HepG2 (cell line): ENCODE results near the gene ETDC.

Source experiments
- ASH2L ChIP-seq: fragments of 300-600, 200-600 bp; sonication (generic); IDR thresholded peaks from 2 replicates; pipeline ENCODE4 v1.7.0; 2017; ENCODE audit warnings: low read depth, mild to moderate bottlenecking, moderate library complexity, mixed read lengths, low read length; ENCODE audit not compliant: insufficient read length
- PHF20 ChIP-seq: sonication (generic); formaldehyde crosslinking; IDR thresholded peaks from 2 replicates; pipeline ENCODE4 v1.5.0; 2020; ENCODE audit warnings: mild to moderate bottlenecking, missing genetic modification reagents
- TF ChIP-seq, protein P1 (sequence below): sonication (generic); formaldehyde crosslinking; IDR thresholded peaks from 2 replicates; pipeline ENCODE4 v1.4.0; 2020; ENCODE audit warnings: mild to moderate bottlenecking, missing genetic modification reagents, borderline replicate concordance
- TF ChIP-seq, protein P2 (sequence below): sonication (generic); formaldehyde crosslinking; conservative IDR thresholded peaks from 2 replicates; pipeline ENCODE4 v1.8.0; 2022; ENCODE audit warnings: missing genetic modification reagents

DNA sequence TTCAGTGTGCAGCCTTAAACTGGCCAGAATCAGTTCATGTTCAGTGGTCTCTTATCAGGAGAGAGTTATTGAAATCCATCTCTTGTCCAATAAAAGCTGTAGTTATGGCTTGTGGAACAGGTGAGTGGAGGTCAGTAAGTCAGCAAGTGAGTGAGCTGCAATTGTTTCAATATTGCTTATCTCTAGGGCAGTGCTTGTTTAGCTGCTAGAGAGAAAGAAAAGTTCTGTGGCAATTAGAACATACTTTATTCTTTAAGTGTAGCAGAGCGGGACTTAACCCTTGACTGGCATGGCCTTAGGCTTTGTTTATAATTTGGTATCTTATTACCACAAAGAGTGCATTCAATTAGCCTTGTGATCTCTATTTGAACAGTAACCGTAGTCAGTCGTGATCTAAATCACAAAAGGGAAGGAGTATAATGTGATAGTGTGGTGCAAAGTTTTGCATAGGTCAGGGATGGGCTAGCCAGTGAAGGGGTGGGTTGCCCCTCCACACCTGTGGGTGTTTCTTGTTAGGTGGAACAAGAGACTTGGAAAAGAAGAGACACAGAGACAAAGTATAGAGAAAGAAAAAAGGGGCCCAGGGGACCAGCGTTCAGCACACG lies 6.9 kb upstream of the ETDC start:
- no peak for TF ChIP-seq PHF20
- TF ChIP-seq, protein P1, sequence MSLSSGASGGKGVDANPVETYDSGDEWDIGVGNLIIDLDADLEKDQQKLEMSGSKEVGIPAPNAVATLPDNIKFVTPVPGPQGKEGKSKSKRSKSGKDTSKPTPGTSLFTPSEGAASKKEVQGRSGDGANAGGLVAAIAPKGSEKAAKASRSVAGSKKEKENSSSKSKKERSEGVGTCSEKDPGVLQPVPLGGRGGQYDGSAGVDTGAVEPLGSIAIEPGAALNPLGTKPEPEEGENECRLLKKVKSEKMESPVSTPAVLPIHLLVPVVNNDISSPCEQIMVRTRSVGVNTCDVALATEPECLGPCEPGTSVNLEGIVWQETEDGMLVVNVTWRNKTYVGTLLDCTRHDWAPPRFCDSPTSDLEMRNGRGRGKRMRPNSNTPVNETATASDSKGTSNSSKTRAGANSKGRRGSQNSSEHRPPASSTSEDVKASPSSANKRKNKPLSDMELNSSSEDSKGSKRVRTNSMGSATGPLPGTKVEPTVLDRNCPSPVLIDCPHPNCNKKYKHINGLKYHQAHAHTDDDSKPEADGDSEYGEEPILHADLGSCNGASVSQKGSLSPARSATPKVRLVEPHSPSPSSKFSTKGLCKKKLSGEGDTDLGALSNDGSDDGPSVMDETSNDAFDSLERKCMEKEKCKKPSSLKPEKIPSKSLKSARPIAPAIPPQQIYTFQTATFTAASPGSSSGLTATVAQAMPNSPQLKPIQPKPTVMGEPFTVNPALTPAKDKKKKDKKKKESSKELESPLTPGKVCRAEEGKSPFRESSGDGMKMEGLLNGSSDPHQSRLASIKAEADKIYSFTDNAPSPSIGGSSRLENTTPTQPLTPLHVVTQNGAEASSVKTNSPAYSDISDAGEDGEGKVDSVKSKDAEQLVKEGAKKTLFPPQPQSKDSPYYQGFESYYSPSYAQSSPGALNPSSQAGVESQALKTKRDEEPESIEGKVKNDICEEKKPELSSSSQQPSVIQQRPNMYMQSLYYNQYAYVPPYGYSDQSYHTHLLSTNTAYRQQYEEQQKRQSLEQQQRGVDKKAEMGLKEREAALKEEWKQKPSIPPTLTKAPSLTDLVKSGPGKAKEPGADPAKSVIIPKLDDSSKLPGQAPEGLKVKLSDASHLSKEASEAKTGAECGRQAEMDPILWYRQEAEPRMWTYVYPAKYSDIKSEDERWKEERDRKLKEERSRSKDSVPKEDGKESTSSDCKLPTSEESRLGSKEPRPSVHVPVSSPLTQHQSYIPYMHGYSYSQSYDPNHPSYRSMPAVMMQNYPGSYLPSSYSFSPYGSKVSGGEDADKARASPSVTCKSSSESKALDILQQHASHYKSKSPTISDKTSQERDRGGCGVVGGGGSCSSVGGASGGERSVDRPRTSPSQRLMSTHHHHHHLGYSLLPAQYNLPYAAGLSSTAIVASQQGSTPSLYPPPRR (CRISPR knock-in tag): no peak
- TF ChIP-seq, protein P2, sequence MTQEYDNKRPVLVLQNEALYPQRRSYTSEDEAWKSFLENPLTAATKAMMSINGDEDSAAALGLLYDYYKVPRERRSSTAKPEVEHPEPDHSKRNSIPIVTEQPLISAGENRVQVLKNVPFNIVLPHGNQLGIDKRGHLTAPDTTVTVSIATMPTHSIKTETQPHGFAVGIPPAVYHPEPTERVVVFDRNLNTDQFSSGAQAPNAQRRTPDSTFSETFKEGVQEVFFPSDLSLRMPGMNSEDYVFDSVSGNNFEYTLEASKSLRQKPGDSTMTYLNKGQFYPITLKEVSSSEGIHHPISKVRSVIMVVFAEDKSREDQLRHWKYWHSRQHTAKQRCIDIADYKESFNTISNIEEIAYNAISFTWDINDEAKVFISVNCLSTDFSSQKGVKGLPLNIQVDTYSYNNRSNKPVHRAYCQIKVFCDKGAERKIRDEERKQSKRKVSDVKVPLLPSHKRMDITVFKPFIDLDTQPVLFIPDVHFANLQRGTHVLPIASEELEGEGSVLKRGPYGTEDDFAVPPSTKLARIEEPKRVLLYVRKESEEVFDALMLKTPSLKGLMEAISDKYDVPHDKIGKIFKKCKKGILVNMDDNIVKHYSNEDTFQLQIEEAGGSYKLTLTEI (CRISPR knock-in tag): no peak
- TF ChIP-seq ASH2L: no peak
